CD4-positive, alpha-beta T cell treated with Interleukin-6 for 4 hours (primary cell): ENCODE data around the gene ZNF507.

Experiments
- DNase-seq: peaks from one replicate; pipeline ENCODE4 v3.0.0-alpha.2; 2020; ENCODE audit warnings: mixed read lengths

ZNF507 gene

DNA sequence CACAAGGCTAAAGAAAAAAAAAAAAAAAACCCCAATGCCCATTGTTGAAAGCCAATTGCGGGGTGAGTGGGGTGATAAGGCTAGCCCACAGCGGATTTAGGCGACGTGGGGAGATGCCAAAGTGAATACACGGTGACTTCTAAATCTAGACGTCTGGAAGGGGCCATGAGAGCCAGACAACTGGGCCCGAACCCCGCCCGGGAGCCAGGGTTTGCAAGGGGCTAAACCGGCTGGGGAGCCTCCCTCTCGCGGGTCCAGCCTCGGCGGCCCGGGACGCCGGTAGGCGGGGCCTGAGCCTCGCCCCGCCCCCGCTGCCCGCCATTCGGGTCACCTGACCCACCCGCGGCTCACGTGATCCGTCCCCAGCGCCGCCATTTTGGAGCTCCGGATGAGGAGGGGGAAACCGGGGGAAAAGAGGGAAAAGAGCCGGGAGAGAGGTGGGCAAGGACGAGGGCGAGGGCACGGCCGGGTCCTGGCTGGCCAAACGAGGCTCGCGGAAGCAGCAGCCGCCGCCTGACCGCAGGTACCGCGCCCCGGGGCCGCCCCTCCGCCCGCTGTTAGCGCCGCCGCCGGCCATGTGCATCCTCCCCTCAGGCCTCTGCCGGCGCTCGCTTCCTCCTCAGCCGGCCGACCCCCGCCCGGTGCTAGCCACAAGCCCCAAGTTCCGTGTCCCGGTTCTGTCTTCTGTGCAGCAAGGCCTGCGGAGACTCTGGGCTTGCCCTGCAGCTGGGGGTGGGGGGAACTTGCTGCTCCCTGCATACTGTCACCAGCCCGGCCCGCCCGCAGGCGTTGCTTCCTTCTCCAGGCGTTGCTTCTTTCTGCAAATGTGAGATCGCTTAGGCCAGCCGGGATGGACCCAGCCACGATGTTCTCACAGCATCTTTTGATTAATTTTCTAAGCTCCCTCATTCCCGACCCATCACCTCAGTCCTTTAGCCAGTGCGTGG is at the start of gene ZNF507:
TSS of gene ZNF507 (plus strand) at position 350 of the 947 bp plus-strand sequence. CDS start 7,221 bp downstream, outside the sequence.
- peak; percentile 84 for DNase-seq

DNA sequence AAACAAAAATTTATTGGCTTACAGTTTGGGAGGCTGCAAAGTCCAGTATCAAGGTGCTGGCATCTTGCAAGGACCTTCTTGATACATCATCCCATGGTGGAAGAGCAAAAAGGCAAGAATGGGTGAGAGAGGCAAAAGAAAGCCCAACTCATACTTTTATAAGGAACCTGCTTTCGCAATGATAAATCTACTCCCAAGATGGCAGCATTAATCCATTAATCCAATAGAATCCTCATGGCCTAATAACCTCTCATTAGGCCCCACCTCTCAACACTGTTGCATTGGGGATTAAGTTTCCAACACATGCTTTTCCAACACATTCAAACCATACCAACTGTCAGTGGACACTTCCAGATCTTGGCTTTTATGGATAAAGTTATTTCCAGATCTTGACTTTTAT is 48.7 kb upstream of the ZNF507 start:
- DNase-seq: no peak

DNA sequence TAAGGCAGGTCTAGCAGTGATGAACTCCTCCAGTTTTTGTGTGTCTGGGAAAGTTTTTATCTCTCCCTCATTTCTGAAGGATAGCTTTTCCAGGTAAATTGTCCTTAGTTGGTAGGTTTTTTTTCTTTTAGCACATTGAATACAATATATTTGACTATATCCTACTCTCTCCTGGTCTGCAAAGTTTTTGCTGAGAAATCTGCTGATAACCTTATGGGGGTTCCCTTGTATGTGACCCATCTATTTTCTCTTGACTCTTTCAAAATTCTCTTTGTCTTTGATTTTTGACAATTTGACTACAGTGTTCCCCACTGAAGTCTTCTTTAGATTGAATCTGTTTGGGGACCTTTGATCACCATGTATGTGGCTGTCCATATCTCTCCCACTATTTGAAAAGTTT is 42.6 kb upstream of the ZNF507 start:
- no peak for DNase-seq

DNA sequence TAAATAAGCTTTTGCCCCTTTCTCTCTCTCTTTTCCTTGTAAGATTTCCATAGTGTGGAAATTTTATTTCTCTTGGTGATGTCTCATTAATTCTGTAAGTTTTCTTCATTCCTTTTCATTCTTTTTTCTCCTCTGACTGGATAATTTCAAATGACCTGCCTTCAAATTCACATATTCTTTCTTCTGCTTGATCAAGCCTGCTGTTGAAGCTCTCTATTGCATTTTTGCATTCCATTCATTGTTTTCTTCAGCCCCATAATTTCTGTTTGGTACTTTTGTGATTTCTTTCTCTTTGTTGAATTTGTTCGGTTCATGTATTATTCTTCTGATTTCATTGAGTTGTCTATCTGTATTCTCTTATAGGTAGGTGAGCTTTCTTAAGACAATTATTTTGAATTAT is 42.2 kb upstream of the ZNF507 start:
- no peak for DNase-seq

DNA sequence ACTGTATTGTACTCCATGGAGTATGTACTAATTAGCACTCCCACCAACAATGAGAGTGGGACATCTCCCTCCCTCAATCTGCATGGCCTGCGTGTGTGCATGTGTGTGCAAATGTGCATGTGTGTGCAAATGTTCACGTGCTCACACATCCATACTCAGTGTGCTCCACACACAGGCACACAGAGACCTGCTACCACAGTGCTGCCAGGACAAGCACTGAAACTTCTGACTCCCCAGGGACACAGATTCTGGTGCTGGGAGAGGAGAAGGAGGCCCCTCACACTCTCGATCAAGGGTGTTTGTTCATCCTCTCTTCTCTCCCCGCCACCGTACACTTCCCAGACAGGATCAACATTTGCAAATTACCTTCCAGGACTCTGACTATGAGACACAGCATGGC is 37.8 kb upstream of the ZNF507 start:
- no peak for DNase-seq

DNA sequence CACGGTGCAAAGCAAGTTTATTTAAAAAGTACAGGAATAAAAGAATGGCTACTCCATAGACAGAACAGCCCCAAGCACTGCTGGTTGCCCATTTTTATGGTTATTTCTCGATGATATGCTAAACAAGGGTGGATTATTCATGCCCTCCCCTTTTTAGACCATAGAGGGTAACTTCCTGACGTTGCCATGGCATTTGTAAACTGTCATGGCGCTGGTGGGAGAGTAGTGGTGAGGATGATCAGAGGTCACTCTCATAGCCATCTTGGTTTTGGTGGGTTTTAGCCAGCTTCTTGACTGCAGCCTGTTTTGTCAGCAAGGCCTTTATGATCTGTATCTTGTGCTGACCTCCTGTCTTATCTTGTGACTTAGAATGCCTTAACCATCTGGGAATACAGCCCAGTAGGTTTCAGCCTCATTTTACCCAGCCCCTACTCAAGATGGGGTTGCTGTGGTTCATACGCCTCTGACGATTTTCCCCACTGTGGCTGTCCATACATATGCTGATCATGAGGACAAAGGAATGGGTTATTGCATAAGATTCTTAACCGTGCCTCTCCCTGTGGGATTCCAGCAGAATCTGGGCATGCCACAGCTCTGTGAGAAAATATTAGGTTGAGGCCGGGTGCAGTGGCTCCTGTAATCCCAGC is 36.9 kb upstream of the ZNF507 start:
- DNase-seq: no peak

DNA sequence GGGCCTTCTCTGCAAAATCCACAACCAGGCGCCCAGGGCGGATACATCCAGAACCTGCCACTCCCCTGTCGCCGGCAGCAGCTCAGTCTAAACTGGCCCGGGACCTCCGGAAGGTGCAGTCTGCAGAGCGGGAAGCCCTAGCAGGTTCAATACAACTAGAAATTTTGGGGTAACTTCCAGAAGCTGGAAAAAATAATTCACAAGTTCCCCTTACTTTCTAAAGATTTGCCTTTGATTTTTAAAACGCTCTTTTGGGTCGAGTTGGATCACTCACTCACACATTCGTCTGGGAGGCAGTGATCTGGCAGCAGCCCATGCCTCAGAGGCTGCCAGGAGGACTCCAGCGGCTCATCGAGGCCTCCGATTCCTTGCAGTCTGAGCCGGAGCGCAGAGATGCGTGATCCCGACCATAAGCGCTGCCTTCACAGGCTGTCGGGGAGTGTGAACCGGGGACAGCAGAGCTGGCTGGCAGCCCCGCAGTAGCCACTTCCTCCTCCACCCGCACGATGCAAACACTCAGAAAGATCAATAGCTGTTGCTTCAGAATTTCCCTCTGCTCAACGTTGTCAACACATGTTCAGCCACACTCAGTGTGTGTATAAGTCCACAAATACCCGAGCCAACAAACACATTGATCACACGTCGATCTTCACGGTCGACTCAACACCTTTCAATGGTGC is 35.6 kb upstream of the ZNF507 start:
- no peak for DNase-seq

DNA sequence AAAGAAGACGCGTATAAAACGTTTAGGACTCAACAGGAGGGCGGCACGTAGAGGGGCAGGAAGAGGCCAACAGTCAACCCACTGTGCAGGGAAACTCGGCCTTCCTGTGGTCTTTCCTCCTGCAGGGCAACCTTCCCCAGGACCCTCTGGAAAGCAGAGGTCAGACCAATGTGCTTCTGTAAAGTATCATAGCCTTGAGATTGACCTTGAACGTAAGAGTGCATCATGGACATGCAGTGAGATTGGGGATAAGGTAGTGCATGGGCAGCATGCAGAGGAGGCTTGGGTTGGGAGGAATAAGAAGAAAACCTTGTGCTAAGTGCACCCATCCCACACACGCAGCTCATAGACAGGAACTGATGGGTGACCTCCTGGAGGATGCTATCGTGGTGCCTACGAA is 34.0 kb upstream of the ZNF507 start:
- no peak for DNase-seq

DNA sequence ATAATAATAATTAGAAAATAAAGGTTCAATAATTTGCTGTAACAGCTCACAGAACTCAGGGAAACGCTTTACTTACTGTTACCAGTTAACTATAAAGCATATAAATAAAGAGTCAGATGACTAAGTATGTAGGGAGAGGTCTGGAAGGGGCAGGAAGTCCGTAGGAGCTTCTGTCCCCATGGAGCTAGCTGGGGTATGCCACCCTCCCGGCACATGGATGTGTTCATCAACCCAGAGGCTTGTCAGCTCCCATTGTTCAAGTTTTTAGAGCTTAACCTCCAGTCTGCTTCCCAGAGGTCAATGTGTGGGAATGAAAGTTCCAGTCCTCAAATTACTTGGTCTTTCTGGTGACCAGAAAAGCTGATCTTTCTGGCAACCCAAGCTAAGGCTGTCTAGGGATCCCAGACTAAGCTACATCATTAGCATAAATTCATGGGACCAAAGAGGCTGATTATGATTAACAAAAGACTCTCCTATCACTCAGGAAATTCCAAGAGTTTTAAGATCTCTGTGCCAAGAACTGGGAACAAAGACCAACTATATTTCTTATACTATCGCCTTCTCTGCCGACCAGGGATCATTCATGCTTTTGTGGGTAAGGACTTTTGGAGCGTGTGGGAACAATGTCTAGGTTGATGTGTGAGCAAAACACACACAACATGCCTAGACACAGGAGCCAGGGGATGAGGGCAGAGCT is 31.7 kb upstream of the ZNF507 start:
- DNase-seq: no peak

DNA sequence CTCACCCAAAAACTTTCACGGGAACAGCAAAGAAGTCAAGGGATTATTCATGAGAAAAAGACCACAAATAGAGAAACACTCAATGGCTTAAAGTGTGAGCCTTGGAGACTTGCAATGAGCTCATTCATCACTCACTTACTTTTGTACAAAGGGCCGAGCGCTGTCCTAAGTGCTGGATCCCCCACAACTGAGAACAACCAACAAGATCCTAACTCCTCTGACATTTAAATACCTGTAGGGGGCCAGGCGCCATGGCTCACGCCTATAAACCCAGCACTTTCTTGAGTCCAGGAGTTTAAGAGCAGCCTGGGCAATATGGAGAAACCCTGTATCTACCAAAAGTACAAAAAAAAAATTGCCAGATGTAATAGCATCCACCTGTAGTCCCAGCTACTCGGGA is 29.4 kb upstream of the ZNF507 start:
- DNase-seq: no peak

DNA sequence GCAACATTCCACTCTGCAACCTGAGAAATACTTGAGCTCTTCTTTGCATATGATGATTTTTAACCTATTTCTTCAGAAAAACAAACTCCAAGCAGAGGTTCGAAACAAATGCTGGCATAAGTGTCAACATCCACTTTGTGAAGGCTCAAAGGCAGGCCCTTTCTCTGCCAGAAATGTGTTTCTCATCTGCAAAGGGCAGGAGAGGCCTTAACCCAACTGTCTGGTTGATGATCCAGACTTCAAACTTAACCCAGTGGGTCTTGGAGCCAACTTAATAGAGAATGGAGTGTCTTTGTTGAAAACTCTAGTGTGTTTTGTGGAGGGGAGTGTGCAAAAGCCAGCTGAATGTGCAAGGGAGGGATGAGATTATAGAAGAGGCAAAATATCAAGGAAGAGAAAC is 28.3 kb upstream of the ZNF507 start:
- DNase-seq: no peak

DNA sequence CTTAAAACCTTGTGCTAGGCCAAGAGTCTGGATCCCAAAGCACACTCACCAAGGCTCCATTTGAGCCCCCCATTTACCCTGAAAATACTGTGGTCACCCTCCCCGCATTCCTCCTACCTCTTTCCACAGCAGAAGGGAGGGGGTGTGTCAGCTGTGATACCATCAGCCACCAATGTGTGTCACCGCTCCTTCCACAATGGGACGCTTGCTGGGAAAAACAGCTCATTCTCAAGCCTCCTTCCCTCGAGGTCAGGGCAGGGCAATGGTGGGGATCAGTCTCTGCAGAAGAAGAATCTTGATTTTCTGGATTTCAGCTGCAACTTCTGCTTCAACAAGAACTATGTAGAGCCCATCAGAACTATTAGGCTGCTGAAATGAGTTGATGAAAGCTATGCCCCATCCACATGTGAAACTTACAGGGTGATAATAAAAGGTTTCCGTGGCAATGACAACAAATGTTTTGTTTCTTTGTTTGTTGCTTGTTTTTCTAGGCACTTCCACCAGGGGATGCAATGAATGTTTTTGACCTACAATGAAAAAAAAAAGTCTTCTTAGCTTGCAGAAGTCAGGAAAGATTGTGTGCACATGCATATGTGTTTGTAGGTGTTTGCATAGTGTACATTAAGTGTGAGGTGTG is 26.4 kb upstream of the ZNF507 start:
- DNase-seq: no peak

DNA sequence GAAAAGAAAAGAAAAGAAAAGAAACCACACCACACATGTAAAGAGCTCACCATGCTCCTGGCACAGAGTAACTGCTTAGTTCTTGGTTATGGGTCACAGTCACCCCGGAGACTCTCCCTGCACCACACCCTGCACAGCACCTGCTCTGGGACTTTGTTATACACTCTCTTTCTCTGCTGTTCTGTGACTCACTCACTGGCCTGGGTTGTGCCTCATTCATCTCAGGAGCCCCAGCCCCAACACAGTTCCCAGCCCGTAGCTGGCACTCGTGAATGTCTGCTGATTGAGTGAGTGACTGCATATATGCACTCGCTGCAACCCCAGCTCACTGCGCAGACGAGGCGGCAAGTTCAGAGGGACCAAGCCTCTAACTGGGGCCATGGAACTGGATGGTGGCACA is 22.9 kb upstream of the ZNF507 start:
- DNase-seq: no peak

DNA sequence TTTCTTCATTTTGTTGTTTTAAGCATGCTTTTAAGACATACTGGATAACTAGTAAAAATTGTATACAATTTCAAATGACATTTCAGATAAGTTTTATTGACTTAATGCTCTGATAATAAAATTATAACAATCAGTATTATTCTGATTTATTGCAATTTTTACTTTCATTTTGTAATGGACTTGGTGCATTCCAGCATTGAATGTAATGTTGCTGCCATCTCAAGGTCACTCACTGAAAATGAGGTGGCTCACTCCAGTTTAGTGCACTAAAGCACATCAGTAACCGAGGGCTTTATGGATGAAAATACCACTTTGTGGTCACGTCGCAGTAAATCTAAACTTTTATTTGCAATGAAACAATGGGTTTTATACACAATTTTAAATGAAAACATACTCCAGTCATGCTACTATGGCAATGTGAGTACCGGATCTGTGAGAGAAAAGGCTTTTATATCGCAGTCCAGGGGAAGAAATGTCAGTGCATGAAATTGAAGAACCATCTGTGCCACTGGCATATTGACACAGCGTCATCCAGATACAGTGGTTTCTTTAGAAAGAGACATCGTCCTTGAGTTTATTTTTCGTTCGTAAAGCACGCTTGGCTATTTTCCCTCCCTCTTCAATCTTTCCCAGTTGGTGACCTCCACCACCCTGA is 20.7 kb upstream of the ZNF507 start:
- no peak for DNase-seq

DNA sequence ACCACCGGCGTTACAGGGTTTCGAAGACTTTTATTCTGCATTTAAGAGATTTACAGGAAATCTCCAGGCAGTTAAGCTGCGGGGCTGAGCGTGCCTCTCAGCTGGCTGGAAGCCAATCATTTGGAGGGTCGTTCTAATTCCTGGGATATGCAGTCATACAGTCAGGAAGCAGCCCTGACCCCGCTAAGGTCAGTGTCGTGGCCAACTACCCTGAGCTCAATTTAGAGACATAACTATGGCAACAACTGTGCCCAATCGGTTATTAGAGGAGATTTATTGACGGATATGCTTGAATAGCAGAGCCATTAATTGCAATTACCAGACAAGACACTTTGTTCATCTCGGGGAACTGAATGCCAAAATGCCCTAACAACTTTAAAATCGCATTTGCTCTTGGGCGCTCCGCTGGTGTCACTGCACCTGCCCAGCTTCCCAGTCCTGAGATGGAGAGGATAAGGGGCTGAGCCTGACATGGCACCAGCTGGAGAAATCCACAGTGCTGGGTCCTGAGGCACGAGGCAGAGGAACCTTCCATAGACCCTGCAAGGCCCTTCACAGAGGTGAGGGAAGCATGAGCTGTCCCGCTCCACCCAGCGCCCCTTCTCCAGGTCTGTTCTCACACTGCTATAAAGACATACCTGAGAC is 15.1 kb upstream of the ZNF507 start:
- DNase-seq: no peak

DNA sequence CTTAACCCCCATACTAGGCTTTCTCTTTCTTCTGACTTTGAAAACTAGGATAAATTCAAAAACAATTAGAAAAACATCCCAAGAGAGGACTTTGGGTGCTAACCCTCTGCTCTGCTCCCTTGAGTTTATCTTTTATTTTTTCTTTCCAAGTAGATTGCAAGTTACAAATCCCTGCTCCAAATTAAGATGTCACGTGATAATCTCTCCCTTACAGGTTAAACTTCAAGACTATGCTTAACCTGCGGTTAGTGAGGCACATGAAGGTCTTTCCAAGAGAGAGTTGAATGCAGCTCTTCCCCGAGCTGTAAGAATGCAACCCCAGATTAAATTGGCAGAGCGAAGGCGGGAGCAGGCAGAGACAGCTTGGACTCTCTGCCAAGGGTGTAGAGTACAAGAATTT is 12.2 kb upstream of the ZNF507 start:
- DNase-seq: no peak

DNA sequence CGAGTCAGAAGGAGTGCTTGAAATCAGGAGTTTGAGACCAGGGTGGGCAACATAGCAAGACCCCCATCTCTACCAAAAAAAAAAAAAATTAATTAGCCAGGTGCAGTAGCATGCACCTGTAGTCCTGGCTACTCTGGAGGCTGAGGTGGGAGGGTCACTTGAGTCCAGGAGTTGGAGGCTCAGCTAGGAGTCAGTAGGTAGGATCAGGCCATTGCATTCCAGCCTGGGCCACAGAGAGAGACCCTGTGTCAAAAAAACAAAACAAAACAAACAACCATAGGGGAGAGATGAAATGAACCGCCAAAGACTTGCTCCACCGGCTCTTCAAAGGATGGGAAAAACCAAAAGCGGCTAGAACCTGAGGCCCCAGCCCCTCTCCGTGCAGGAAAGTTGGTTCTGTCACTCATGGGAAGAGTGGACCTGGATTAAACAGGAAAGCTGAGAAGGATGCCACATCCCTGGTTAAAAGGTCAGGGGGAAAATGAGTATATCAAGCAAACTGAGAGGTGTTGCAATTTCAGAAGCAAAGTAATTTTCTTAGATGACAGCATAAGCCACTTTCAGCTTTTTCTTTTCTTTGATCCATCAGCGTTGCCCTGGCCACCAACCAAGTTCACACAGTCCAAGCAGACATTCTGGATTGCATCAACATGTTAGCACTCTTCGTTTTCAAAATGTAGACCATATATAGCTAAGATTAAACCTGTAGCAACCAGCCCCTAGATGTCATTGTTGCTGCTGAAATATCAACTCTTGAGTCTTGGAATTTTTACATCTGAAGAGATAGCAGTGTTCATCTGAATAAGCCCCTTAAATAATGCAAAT is 8.9 kb upstream of the ZNF507 start:
- DNase-seq: no peak

DNA sequence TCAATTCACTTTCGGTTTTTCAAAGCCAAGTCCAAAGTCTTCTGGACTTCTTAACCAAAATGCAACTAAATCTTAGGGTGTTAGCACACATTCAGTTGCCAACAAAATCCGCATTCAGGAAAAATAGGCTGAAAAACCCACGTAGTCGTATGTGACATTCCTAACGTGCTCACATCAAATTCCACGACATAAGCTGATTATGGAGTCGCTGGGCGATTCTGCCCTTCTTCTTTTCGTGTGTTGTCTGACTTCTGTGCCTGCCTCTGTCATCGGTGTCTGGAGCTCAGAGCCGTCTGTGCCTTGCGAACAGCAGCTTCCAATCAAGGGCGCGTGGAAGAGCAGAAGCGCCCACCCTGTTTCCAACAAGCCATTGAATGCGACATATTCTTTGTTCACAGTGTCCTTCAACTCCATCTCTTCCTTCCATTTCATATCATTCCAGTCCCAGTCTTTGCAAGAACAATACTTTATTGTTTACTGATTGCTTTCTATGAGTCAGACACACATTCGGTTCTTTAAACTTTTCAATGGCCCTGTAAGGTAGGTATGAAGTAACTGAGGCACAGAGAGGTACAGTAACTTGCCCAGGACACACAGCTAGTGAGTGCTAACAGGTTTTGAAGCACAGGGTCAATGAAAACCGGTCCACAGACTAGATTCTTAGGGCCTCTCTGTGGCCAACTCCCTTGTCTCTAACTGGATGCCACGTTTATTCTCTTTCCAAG is 8.2 kb upstream of the ZNF507 start:
- no peak for DNase-seq

DNA sequence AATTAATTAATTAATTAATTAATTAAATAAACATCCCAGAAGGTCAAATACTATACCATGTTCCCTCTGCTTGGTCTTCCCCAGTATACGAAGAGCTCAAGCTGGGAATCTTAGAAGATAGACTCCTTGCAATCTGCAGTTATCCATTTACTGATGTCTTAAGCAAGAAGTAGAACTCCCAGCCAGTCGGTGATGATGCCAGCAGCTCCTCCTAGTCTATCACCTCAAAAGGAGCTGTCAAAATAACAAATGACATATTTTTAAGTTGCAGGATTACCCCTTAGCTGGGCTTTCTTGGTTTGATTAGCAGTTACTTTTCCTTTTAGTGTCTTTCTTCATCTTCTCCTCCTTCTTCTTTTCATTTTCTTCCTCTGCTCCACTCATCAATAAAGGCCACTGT is 6.0 kb upstream of the ZNF507 start:
- DNase-seq: no peak
